NT2/D1 (cell line): Measurements from ENCODE around the gene SLC25A41.

Source experiments
- SUZ12 ChIP-seq: IDR thresholded peaks from 2 replicates; pipeline ENCODE4 v1.6.1; 2011; ENCODE audit not compliant: insufficient read length, insufficient read depth; ENCODE audit errors: extremely low read depth
- YY1 ChIP-seq: IDR thresholded peaks from 2 replicates; pipeline ENCODE4 v1.6.1; 2011; ENCODE audit not compliant: insufficient read length, insufficient read depth

DNA sequence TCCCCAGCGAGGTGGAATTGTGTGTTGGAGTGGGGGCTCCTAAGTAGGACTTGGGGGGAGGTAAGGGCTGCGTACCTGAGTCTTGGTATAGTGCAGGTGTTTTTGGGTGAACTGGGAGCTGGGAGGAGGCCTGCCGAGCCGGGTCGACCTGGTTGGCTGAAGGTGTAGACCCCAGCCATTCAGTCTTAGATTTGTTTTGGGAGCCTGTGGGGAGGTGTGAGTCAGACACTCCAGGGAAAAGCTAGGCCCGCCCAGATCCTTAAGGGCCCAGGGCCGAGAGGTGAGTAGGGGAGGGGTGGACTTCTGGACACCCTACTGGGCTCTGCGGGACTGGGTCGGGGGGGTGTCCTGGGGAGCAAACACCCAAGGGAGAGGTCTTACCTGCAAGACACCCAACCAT, 31.4 kb upstream of the SLC25A41 start:
- no peak for TF ChIP-seq SUZ12
- TF ChIP-seq YY1: no peak
